Measurements from ENCODE around the gene FAM83E. TPM values are rescaled to one million over a fixed set of nuclear protein-coding genes. Genes with fewer than 3 reads are reported as not detected.

Gene FAM83E
- total and polyA plus RNA-seq, 2 experiments from 2014 or later = 1.0 to 2.3 TPM

GRCh38 chr19:48573163-48573505 is 41.7 kb downstream of the FAM83E start:
- Histone ChIP-seq H3K27me3 (ENCODE audit: insufficient read depth) (no peaks in the 10 kb centered on the region), H3K4me1 (ENCODE audit: insufficient read depth) (peaks cover 12% of the 10 kb centered on the region; the same call in 1 of the 2 replicates), H3F3A (replicated peaks; ENCODE audit: low read depth) (0 out of 2 replicates have a peak, but pooled peaks cover 4% of the 10 kb centered on the region), H3K79me2 (replicated peaks; ENCODE audit: insufficient read depth) (no peaks in the 10 kb centered on the region), H3K36me3 (ENCODE audit: insufficient read depth) (no peaks in the 10 kb centered on the region), H2AFZ (peak overlapping the region; percentile 92), H3K4me3 (no peak overlapping the region), H4K20me1 (replicated peaks; ENCODE audit: insufficient read depth) (no peaks in the 10 kb centered on the region), H3K4me2 (peak overlapping the region; percentile 26; the same call in 1 of the 2 replicates), H3K9me2 (ENCODE audit: insufficient read depth) (no peaks in the 10 kb centered on the region), H3K27ac (ENCODE audit: low read depth) (no peak overlapping the region)
- ATAC-seq = no peak
- H3K4me1 Mint-ChIP-seq = peaks cover 23% of the 10 kb centered on the region
- peak overlapping the region; percentile 88 for H3K27ac Mint-ChIP-seq
- H3K36me3 Mint-ChIP-seq (ENCODE audit: low read depth) = no peaks in the 10 kb centered on the region
- H3K27me3 Mint-ChIP-seq (ENCODE audit: insufficient read depth, low read depth, poor library complexity) = peaks cover 28% of the 10 kb centered on the region
- H3K9me3 Mint-ChIP-seq = no peaks in the 10 kb centered on the region
- DNase-seq (ENCODE audit: low spot score) = no peak
- no peak overlapping the region for H3K4me3 Mint-ChIP-seq
- TF ChIP-seq ZNF462 (CRISPR knock-in tag; IDR thresholded peaks at IDR 0.05) (no peak), POLR2AphosphoS5 (IDR thresholded peaks at IDR 0.05; ENCODE audit: low read depth) (no peak)

- Histone ChIP-seq H3K4me1 (ENCODE audit: insufficient read depth) (peaks cover 12% of the 10 kb centered on the region; the same call in 1 of the 2 replicates), H3K27me3 (ENCODE audit: insufficient read depth) (no peaks in the 10 kb centered on the region), H3K36me3 (ENCODE audit: insufficient read depth) (no peaks in the 10 kb centered on the region), H2AFZ (no peak overlapping the region), H4K20me1 (replicated peaks; ENCODE audit: insufficient read depth) (no peaks in the 10 kb centered on the region), H3K9me2 (ENCODE audit: insufficient read depth) (no peaks in the 10 kb centered on the region), H3K79me2 (replicated peaks; ENCODE audit: insufficient read depth) (no peaks in the 10 kb centered on the region), H3F3A (replicated peaks; ENCODE audit: low read depth) (0 out of 2 replicates have a peak, but pooled peaks cover 4% of the 10 kb centered on the region), H3K4me2 (no peak overlapping the region), H3K4me3 (no peak overlapping the region), H3K27ac (ENCODE audit: low read depth) (no peak overlapping the region)
- H3K4me3 Mint-ChIP-seq = no peak overlapping the region
- no peak overlapping the region for H3K27ac Mint-ChIP-seq
- H3K4me1 Mint-ChIP-seq = peaks cover 23% of the 10 kb centered on the region
- no peaks in the 10 kb centered on the region for H3K36me3 Mint-ChIP-seq (ENCODE audit: low read depth)
- ATAC-seq (no peak), DNase-seq (ENCODE audit: low spot score) (no peak)
- peaks cover 31% of the 10 kb centered on the region for H3K27me3 Mint-ChIP-seq (ENCODE audit: insufficient read depth, low read depth, poor library complexity)
- no peaks in the 10 kb centered on the region for H3K9me3 Mint-ChIP-seq
- no peak for TF ChIP-seq ZNF114 (CRISPR knock-in tag; IDR thresholded peaks at IDR 0.05)
- no peak for TF ChIP-seq CTCF (conservative IDR thresholded peaks at IDR 0.05; ENCODE audit: low read depth in 2 of 2)
Measured at GRCh38 chr19:48571378-48572162, 43.3 kb downstream of the FAM83E start.
